ENCODE data around the gene DIS3L2.

Gene DIS3L2

GRCh38 chr2:232255033-232255432 is 293.5 kb downstream of the DIS3L2 start:
- TF ChIP-seq EZH2phosphoT487 (IDR thresholded peaks at IDR 0.05; ENCODE audit: low read depth) (no peak), CTCF (IDR thresholded peaks at IDR 0.05; ENCODE audit: low read depth, low read length) (no peak)
- Histone ChIP-seq H3K4me2 (ENCODE audit: low read length) (no peak overlapping the region), H4K20me1 (ENCODE audit: insufficient read depth, low read length) (no peaks in the 10 kb centered on the region), H3K9ac (ENCODE audit: low read length) (no peak overlapping the region), H3K4me3 (ENCODE audit: low read length) (no peak overlapping the region), H2AFZ (ENCODE audit: low read depth, low read length) (no peak overlapping the region), H3K4me1 (ENCODE audit: low read length) (no peaks in the 10 kb centered on the region), H3K9me3 (ENCODE audit: insufficient read depth, low read length) (no peaks in the 10 kb centered on the region), H3K27me3 (ENCODE audit: low read depth, low read length) (no peaks in the 10 kb centered on the region), H3K27ac (ENCODE audit: low read length) (no peak overlapping the region), H3K36me3 (replicated peaks; ENCODE audit: low read depth, low read length) (no peaks in the 10 kb centered on the region), H3K79me2 (ENCODE audit: low read length) (no peaks in the 10 kb centered on the region)

- H3K4me3 ChIP-seq (ENCODE audit: low read length) = no peak overlapping the region
- no peak for TF ChIP-seq EZH2phosphoT487 (IDR thresholded peaks at IDR 0.05; ENCODE audit: low read depth)
- TF ChIP-seq CTCF (IDR thresholded peaks at IDR 0.05; ENCODE audit: low read depth, low read length) = no peak
- no peaks in the 10 kb centered on the region for H3K36me3 ChIP-seq (replicated peaks; ENCODE audit: low read depth, low read length)
- no peaks in the 10 kb centered on the region for H3K9me3 ChIP-seq (ENCODE audit: insufficient read depth, low read length)
- H3K4me1 ChIP-seq (ENCODE audit: low read length) = no peaks in the 10 kb centered on the region
- H3K79me2 ChIP-seq (ENCODE audit: low read length) = no peaks in the 10 kb centered on the region
- no peak overlapping the region for H3K9ac ChIP-seq (ENCODE audit: low read length)
- no peaks in the 10 kb centered on the region for H3K27me3 ChIP-seq (ENCODE audit: low read depth, low read length)
- H4K20me1 ChIP-seq (ENCODE audit: insufficient read depth, low read length) = no peaks in the 10 kb centered on the region
- H3K4me2 ChIP-seq (ENCODE audit: low read length) = no peak overlapping the region
- no peak overlapping the region for H3K27ac ChIP-seq (ENCODE audit: low read length)
- H2AFZ ChIP-seq (ENCODE audit: low read depth, low read length) = no peak overlapping the region
Observed at GRCh38 chr2:232260075-232260474, 298.6 kb downstream of the DIS3L2 start.

GRCh38 chr2:232261776-232262175 is 300.3 kb downstream of the DIS3L2 start:
- H3K4me2 ChIP-seq (ENCODE audit: low read length) = no peak overlapping the region
- no peak overlapping the region for H2AFZ ChIP-seq (ENCODE audit: low read depth, low read length)
- no peaks in the 10 kb centered on the region for H4K20me1 ChIP-seq (ENCODE audit: insufficient read depth, low read length)
- H3K4me1 ChIP-seq (ENCODE audit: low read length) = no peaks in the 10 kb centered on the region
- no peak overlapping the region for H3K9ac ChIP-seq (ENCODE audit: low read length)
- H3K79me2 ChIP-seq (ENCODE audit: low read length) = no peaks in the 10 kb centered on the region
- no peaks in the 10 kb centered on the region for H3K27me3 ChIP-seq (ENCODE audit: low read depth, low read length)
- H3K36me3 ChIP-seq (replicated peaks; ENCODE audit: low read depth, low read length) = no peaks in the 10 kb centered on the region
- H3K9me3 ChIP-seq (ENCODE audit: insufficient read depth, low read length) = no peaks in the 10 kb centered on the region
- no peak overlapping the region for H3K4me3 ChIP-seq (ENCODE audit: low read length)
- H3K27ac ChIP-seq (ENCODE audit: low read length) = no peak overlapping the region
- TF ChIP-seq EZH2phosphoT487 (IDR thresholded peaks at IDR 0.05; ENCODE audit: low read depth) (no peak), CTCF (IDR thresholded peaks at IDR 0.05; ENCODE audit: low read depth, low read length) (no peak)

GRCh38 chr2:232263295-232263694 is 301.8 kb downstream of the DIS3L2 start:
- Histone ChIP-seq H3K4me1 (ENCODE audit: low read length) (peaks cover 7% of the 10 kb centered on the region), H4K20me1 (ENCODE audit: insufficient read depth, low read length) (no peaks in the 10 kb centered on the region; the same call in 1 of the 2 replicates), H3K27ac (ENCODE audit: low read length) (no peak overlapping the region), H3K4me3 (ENCODE audit: low read length) (no peak overlapping the region), H3K9ac (ENCODE audit: low read length) (no peak overlapping the region), H3K36me3 (replicated peaks; ENCODE audit: low read depth, low read length) (no peaks in the 10 kb centered on the region), H3K4me2 (ENCODE audit: low read length) (no peak overlapping the region), H2AFZ (ENCODE audit: low read depth, low read length) (no peak overlapping the region), H3K9me3 (ENCODE audit: insufficient read depth, low read length) (no peaks in the 10 kb centered on the region), H3K27me3 (ENCODE audit: low read depth, low read length) (no peaks in the 10 kb centered on the region), H3K79me2 (ENCODE audit: low read length) (no peaks in the 10 kb centered on the region)
- TF ChIP-seq EZH2phosphoT487 (IDR thresholded peaks at IDR 0.05; ENCODE audit: low read depth) (no peak), CTCF (IDR thresholded peaks at IDR 0.05; ENCODE audit: low read depth, low read length) (no peak)

Data from OCI-LY3 (cell line).